GM21619 (cell line): Measurements from ENCODE around the gene SNED1.

Experiments
- ATAC-seq: cut with Tn5 transposase; IDR thresholded peaks from one replicate; pipeline ENCODE4 v1.9.1; 2021; ENCODE audit not compliant: unreplicated experiment

SNED1 gene

GRCh38 chr2:240959941-240960308, 38.5 kb upstream of the SNED1 start:
- no peak for ATAC-seq

GRCh38 chr2:240960309-240960970, 38.0 kb upstream of the SNED1 start:
- no peak for ATAC-seq

- no peak for ATAC-seq
Measured at GRCh38 chr2:240960971-240961876, 37.2 kb upstream of the SNED1 start.

- ATAC-seq: no peak
Measured at GRCh38 chr2:240961910-240962299, 36.5 kb upstream of the SNED1 start.

GRCh38 chr2:240962300-240963064, 35.9 kb upstream of the SNED1 start:
- ATAC-seq: no peak

GRCh38 chr2:240963065-240963867, 35.2 kb upstream of the SNED1 start:
- no peak for ATAC-seq

GRCh38 chr2:240963868-240964703, 34.3 kb upstream of the SNED1 start:
- no peak for ATAC-seq

- ATAC-seq: no peak
Measured at GRCh38 chr2:240964704-240965295, 33.6 kb upstream of the SNED1 start.

- no peak for ATAC-seq
Measured at GRCh38 chr2:240965296-240965904, 33.0 kb upstream of the SNED1 start.

- no peak for ATAC-seq
Measured at GRCh38 chr2:240965905-240966456, 32.4 kb upstream of the SNED1 start.

- no peak for ATAC-seq
Measured at GRCh38 chr2:240966457-240966905, 31.9 kb upstream of the SNED1 start.

GRCh38 chr2:240966906-240967680, 31.3 kb upstream of the SNED1 start:
- ATAC-seq: no peak

- no peak for ATAC-seq
Measured at GRCh38 chr2:240967681-240968621, 30.5 kb upstream of the SNED1 start.

GRCh38 chr2:240968731-240969624, 29.4 kb upstream of the SNED1 start:
- no peak for ATAC-seq

GRCh38 chr2:240970104-240970503, 28.3 kb upstream of the SNED1 start:
- ATAC-seq: no peak

GRCh38 chr2:240970816-240971215, 27.6 kb upstream of the SNED1 start:
- no peak for ATAC-seq
